Measurements from ENCODE around the gene TRIM32. TPM values are rescaled to one million over a fixed set of nuclear protein-coding genes. Genes with fewer than 3 reads are reported as not detected.
"Not testable (repeated sequence)": the region's sequence is repeated elsewhere in the genome, so short reads cannot be mapped to it uniquely, and the experiment has no call there.

The TRIM32 gene
- total RNA-seq, 1 donor from 2014 or later = 14.4 TPM

DNA sequence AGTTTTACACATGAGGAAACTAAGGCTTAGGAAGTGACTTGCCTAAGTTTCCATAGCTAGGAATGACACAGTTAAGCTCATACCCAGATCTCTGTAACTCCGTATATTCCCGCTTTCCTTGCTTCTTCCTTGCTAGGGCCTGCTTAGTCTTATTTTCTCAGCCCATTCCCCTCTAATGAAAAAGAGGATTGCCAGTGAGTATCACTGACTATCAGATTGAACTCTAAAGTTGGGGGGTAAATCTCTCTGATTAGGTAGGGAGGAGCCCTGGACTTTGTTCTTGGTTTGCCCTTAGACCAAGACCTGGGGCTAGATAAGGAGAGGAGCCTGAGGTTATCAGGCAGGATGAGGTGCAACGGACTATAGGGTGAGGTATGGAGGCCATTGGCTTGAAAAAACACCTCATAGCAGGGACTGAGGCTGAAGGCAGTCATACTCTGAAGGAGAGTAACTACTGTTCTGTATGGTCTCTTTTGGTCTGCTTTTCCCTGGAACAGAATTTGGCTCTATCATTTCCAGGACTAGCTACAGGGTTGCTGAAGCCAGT lies 2.5 kb downstream of the TRIM32 start:
- H3K4me1 Mint-ChIP-seq = peaks cover 50% of the 10 kb centered on the region
- no peak overlapping the region for H3K4me3 Mint-ChIP-seq
- no peaks in the 10 kb centered on the region for H3K9me3 Mint-ChIP-seq
- DNase-seq = peak; percentile 51
- no peak overlapping the region for H3K27ac Mint-ChIP-seq
- intact Hi-C loops (cut with micrococcal nuclease) = no loop called here
- H3K36me3 Mint-ChIP-seq (ENCODE audit: low read depth) = no peaks in the 10 kb centered on the region
- no peaks in the 10 kb centered on the region for H3K27me3 Mint-ChIP-seq

GRCh38 chr9:116690805-116691204 lies 3.7 kb downstream of the TRIM32 start:
- peaks cover 50% of the 10 kb centered on the region for H3K4me1 Mint-ChIP-seq
- H3K27ac Mint-ChIP-seq; H3K4me3 Mint-ChIP-seq; H3K36me3 Mint-ChIP-seq (ENCODE audit: low read depth); DNase-seq; intact Hi-C loops (cut with micrococcal nuclease); H3K27me3 Mint-ChIP-seq; H3K9me3 Mint-ChIP-seq: not testable (repeated sequence)

DNA sequence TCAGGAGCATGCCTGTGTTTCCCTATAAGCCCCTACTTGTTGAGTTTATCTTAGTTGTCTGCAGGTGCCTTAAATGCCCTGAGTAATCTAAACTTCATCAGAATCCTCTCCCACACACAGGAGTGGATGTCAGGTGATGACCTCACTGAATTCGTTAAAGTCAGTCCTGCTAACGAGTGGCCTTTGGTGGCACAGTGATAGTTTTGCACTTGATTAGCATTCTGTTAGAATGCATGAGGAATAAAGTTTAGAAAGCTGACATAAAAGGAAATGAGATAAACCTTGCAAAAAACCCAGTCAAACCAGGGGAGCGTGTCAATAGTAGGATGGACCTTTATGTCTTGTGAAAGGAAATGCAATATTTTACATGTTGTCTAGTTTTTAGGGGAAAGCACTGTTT lies 4.5 kb downstream of the TRIM32 start:
- H3K27ac Mint-ChIP-seq = no peak overlapping the region
- H3K27me3 Mint-ChIP-seq = no peaks in the 10 kb centered on the region
- H3K4me3 Mint-ChIP-seq = no peak overlapping the region
- peak; percentile 48 for DNase-seq
- H3K9me3 Mint-ChIP-seq = no peaks in the 10 kb centered on the region
- H3K4me1 Mint-ChIP-seq = peaks cover 44% of the 10 kb centered on the region
- intact Hi-C loops (cut with micrococcal nuclease) = no loop called here
- H3K36me3 Mint-ChIP-seq (ENCODE audit: low read depth) = no peaks in the 10 kb centered on the region

GRCh38 chr9:116692616-116693015 lies 5.5 kb downstream of the TRIM32 start:
- intact Hi-C loops (cut with micrococcal nuclease) = no loop called here
- H3K27ac Mint-ChIP-seq = no peak overlapping the region
- H3K36me3 Mint-ChIP-seq (ENCODE audit: low read depth) = peaks cover 2% of the 10 kb centered on the region
- H3K4me1 Mint-ChIP-seq = peaks cover 38% of the 10 kb centered on the region
- H3K9me3 Mint-ChIP-seq = no peaks in the 10 kb centered on the region
- H3K27me3 Mint-ChIP-seq = no peaks in the 10 kb centered on the region
- no peak overlapping the region for H3K4me3 Mint-ChIP-seq
- DNase-seq = no peak

DNA sequence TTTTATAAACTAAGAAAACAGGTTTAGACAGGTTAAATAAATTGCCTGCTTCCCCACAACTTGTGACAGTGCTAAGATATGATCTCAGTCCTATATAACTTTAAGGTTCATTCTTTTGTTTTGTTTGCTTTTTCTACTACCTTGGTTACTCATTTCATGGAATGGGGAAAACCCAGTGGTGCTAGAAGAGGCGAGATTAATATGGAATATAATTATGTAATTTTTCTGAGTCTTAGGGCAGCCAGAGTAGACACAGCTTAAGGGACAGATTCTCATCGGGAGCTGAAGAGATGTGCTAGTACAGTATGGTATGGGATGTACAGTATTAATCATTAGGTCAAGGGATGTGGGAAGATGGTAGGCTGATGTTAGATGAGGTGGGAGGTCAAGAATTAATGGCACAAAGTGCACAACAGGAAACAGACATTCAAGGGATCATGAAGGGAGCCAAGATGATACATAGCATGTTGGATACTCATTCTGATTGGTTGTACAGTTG lies 6.2 kb downstream of the TRIM32 start:
- DNase-seq = no peak
- peaks cover 8% of the 10 kb centered on the region for H3K36me3 Mint-ChIP-seq (ENCODE audit: low read depth)
- H3K9me3 Mint-ChIP-seq = no peaks in the 10 kb centered on the region
- no peak overlapping the region for H3K4me3 Mint-ChIP-seq
- H3K27me3 Mint-ChIP-seq = no peaks in the 10 kb centered on the region
- intact Hi-C loops (cut with micrococcal nuclease) = no loop called here
- no peak overlapping the region for H3K27ac Mint-ChIP-seq
- H3K4me1 Mint-ChIP-seq = peaks cover 31% of the 10 kb centered on the region

GRCh38 chr9:116694785-116695291 lies 7.7 kb downstream of the TRIM32 start:
- H3K9me3 Mint-ChIP-seq = peaks cover under 1% of the 10 kb centered on the region
- H3K27ac Mint-ChIP-seq = no peak overlapping the region
- peaks cover 24% of the 10 kb centered on the region for H3K36me3 Mint-ChIP-seq (ENCODE audit: low read depth)
- intact Hi-C loops (cut with micrococcal nuclease) = no loop called here
- DNase-seq = no peak
- H3K4me1 Mint-ChIP-seq = peaks cover 17% of the 10 kb centered on the region
- no peaks in the 10 kb centered on the region for H3K27me3 Mint-ChIP-seq
- no peak overlapping the region for H3K4me3 Mint-ChIP-seq

GRCh38 chr9:116695438-116695837 lies 8.3 kb downstream of the TRIM32 start:
- Mint-ChIP-seq H3K4me3 (no peak overlapping the region), H3K27me3 (no peaks in the 10 kb centered on the region), H3K36me3 (ENCODE audit: low read depth) (peaks cover 30% of the 10 kb centered on the region), H3K4me1 (peaks cover 16% of the 10 kb centered on the region), H3K27ac (no peak overlapping the region), H3K9me3 (peaks cover 4% of the 10 kb centered on the region)
- intact Hi-C loops (cut with micrococcal nuclease) = no loop called here
- no peak for DNase-seq

DNA sequence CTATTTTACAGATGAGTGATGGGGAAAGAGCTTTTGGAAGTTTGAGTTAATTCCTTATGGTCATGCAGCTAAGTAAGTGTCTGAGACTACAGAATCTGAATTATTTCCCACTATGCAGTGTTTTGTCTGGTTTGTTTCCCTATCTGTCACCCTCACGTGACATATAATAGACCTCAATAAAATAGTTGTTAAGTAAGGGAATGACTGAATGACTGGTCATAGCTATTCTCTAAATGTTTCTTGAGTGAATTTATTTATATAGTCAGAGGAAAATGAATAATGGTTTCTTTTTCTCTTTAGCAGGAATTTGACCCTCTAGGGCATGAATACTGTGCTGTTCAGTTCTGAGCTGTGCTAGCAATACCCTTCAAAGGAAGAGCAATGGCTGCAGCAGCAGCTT lies 10.3 kb downstream of the TRIM32 start:
- no peak for DNase-seq
- H3K27me3 Mint-ChIP-seq = no peaks in the 10 kb centered on the region
- H3K4me3 Mint-ChIP-seq = no peak overlapping the region
- H3K36me3 Mint-ChIP-seq (ENCODE audit: low read depth) = peaks cover 45% of the 10 kb centered on the region
- intact Hi-C loops (cut with micrococcal nuclease) = no loop called here
- H3K4me1 Mint-ChIP-seq = peaks cover 24% of the 10 kb centered on the region
- peaks cover 4% of the 10 kb centered on the region for H3K9me3 Mint-ChIP-seq
- H3K27ac Mint-ChIP-seq = no peak overlapping the region

DNA sequence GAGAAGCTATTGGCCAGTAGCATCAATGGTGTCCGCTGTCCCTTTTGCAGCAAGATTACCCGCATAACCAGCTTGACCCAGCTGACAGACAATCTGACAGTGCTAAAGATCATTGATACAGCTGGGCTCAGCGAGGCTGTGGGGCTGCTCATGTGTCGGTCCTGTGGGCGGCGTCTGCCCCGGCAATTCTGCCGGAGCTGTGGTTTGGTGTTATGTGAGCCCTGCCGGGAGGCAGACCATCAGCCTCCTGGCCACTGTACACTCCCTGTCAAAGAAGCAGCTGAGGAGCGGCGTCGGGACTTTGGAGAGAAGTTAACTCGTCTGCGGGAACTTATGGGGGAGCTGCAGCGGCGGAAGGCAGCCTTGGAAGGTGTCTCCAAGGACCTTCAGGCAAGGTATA lies 10.8 kb downstream of the TRIM32 start:
- H3K4me3 Mint-ChIP-seq = no peak overlapping the region
- no peak overlapping the region for H3K27ac Mint-ChIP-seq
- no peak for DNase-seq
- no peaks in the 10 kb centered on the region for H3K27me3 Mint-ChIP-seq
- intact Hi-C loops (cut with micrococcal nuclease) = no loop called here
- H3K4me1 Mint-ChIP-seq = peaks cover 21% of the 10 kb centered on the region
- peaks cover 4% of the 10 kb centered on the region for H3K9me3 Mint-ChIP-seq
- peaks cover 45% of the 10 kb centered on the region for H3K36me3 Mint-ChIP-seq (ENCODE audit: low read depth)

DNA sequence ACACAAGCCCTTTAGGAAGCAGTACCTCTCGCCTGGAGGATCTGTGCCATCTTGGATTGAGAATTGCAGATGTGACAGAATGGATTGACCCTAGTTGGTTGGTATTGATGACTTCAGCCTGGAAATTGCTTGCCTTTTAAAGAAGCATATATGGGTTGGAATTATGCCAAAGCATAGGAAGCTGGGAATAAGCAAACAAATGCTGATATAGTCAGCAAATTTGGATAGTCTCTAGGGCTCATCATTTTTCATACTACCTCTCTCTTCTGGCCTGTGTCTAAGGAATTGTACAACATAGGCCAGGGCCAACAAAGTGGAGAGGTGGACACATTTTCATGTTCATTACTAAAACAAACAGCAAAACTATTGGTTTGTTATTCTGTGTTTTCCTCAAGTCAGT lies 13.2 kb downstream of the TRIM32 start:
- no peak for DNase-seq
- peaks cover 17% of the 10 kb centered on the region for H3K4me1 Mint-ChIP-seq
- no peak overlapping the region for H3K4me3 Mint-ChIP-seq
- H3K27me3 Mint-ChIP-seq = no peaks in the 10 kb centered on the region
- intact Hi-C loops (cut with micrococcal nuclease) = no loop called here
- peaks cover 4% of the 10 kb centered on the region for H3K9me3 Mint-ChIP-seq
- H3K36me3 Mint-ChIP-seq (ENCODE audit: low read depth) = peaks cover 47% of the 10 kb centered on the region
- no peak overlapping the region for H3K27ac Mint-ChIP-seq

GRCh38 chr9:116700882-116701865 lies 14.1 kb downstream of the TRIM32 start:
- peak overlapping the region; percentile 8 for H3K4me3 Mint-ChIP-seq
- no peaks in the 10 kb centered on the region for H3K27me3 Mint-ChIP-seq
- DNase-seq = no peak
- H3K4me1 Mint-ChIP-seq = peaks cover 17% of the 10 kb centered on the region
- H3K9me3 Mint-ChIP-seq = peaks cover 4% of the 10 kb centered on the region
- H3K36me3 Mint-ChIP-seq (ENCODE audit: low read depth) = peaks cover 47% of the 10 kb centered on the region
- peak overlapping the region; percentile 55 for H3K27ac Mint-ChIP-seq
- intact Hi-C loops (cut with micrococcal nuclease) = no loop called here

DNA sequence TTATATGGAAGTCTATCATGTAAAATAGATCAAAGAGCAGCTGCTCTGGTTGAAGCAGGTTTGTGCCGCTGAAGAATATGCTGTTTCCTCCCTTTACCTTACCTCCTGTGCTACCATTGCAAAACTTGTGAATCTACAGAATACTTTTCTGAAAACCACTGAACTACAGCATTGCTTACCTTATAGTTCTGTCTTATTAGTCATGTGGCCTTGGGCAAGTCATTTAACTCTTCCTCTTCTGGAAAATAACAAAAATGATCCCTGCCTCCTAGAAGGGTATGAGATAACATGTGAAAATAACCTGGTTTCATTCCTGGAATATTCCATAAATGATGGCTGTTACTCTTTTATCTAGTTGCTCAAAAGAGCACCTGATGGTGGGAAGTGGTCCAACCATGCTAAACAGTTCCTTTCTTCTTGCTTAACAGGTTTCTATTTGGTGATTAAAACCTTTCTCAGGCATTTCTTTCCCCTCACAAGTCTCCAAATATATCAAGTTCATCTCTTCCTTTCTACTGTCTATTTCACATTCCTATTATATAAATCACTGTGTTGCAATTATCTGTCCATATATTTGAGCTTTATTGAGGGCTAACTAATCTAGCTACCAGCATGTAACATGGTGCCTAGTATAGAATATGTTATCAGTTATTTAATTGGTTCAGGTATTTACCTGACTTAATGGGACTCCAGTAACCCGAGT lies 15.0 kb downstream of the TRIM32 start:
- intact Hi-C loops (cut with micrococcal nuclease) = no loop called here
- peak overlapping the region; percentile 8 for H3K4me3 Mint-ChIP-seq
- H3K4me1 Mint-ChIP-seq = peaks cover 15% of the 10 kb centered on the region
- H3K9me3 Mint-ChIP-seq = peaks cover 4% of the 10 kb centered on the region
- no peaks in the 10 kb centered on the region for H3K27me3 Mint-ChIP-seq
- peaks cover 47% of the 10 kb centered on the region for H3K36me3 Mint-ChIP-seq (ENCODE audit: low read depth)
- DNase-seq = no peak
- peak overlapping the region; percentile 52 for H3K27ac Mint-ChIP-seq

DNA sequence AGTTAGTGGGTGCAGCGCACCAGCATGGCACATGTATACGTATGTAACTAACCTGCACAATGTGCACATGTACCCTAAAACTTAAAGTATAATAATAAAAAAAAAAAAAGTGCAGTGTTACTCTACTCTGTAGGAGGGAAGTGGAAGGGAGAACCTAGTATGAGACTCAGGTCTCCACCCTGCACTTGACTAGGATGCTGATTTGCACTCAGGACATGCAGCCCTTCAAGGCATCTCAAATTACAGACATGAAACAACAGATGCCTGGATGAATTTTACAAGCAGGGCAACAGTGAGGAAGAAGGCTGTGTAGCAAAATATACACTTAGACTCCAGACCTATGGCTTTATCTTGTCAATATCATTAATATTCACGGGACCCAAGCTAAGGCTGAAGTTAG lies 16.5 kb downstream of the TRIM32 start:
- Mint-ChIP-seq H3K27me3 (no peaks in the 10 kb centered on the region), H3K4me1 (peaks cover 15% of the 10 kb centered on the region), H3K36me3 (ENCODE audit: low read depth) (peaks cover 35% of the 10 kb centered on the region), H3K9me3 (peaks cover 4% of the 10 kb centered on the region), H3K4me3 (no peak overlapping the region), H3K27ac (no peak overlapping the region)
- DNase-seq = no peak
- intact Hi-C loops (cut with micrococcal nuclease) = no loop called here

DNA sequence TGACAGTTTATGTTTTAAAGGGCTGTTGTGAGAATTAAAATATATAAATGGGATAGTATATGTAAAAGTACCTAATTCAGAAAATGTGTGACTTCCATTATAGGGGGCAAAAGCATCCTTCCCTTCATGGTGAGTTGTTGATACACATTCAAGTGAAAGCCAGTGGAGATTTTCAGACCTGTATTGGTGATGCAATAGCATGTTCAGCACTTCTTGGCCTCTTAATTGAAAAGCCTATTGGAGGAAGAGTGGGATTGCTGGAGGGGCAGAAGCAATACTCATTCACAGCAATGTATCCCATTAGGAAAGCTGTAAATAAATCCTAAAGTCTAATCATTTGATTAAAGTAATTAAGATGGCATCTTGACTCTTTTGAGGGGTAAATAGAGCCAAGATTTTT lies 17.4 kb downstream of the TRIM32 start:
- no peak overlapping the region for H3K4me3 Mint-ChIP-seq
- no peak overlapping the region for H3K27ac Mint-ChIP-seq
- peaks cover 27% of the 10 kb centered on the region for H3K36me3 Mint-ChIP-seq (ENCODE audit: low read depth)
- intact Hi-C loops (cut with micrococcal nuclease) = no loop called here
- H3K4me1 Mint-ChIP-seq = peaks cover 15% of the 10 kb centered on the region
- H3K9me3 Mint-ChIP-seq = peaks cover 4% of the 10 kb centered on the region
- no peaks in the 10 kb centered on the region for H3K27me3 Mint-ChIP-seq
- DNase-seq = no peak

Measured in activated CD4-positive, alpha-beta T cell treated with anti-CD3 and anti-CD28 coated beads, Interleukin-2, amount 10 ng/mL, durations not matched to agents 24 days and 14 days (primary cell).